H54 (cell line): ENCODE data around the gene HYKK.
A peak's percentile ranks its signal among the peaks of the same experiment; 100 is the strongest.
"Not testable (repeated sequence)": the region's sequence is repeated elsewhere in the genome, so short reads cannot be mapped to it uniquely, and the experiment has no call there.

Experiments used
- DNase-seq: peaks from one replicate; pipeline ENCODE4 v3.0.0; 2011; ENCODE audit warnings: low spot score, mixed read lengths; ENCODE audit not compliant: insufficient read length
- FAIRE-seq: peaks from 3 replicates; lab custom pipeline; 2011; peaks lifted over from hg19 to GRCh38; lab: Jason Lieb, UNC
- POLR2A ChIP-seq: IDR thresholded peaks from 2 replicates; pipeline ENCODE4 v1.6.1; 2011; ENCODE audit warnings: low read depth, mild to moderate bottlenecking, low read length

HYKK gene

DNA sequence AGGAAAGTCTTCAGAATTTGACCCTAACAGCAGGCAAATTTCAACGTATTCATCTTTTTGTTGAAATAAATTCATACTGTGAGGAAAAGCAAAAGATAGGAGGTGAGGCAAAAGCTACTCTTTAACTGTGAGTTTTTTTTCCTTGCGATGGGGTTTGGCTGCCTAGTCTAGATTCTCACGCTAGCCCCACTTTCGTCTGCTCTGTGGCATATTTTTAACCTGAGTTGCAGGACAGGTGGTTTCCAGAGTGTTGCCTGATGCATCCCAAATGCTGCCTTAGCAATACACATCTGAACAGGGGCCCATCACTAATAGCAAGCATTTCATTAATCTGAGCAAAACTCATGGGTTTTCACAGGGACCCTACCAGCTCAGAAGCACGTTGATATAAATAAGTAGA, 44.5 kb downstream of the HYKK start:
- no peak for FAIRE-seq
- DNase-seq: no peak
- no peak for TF ChIP-seq POLR2A

DNA sequence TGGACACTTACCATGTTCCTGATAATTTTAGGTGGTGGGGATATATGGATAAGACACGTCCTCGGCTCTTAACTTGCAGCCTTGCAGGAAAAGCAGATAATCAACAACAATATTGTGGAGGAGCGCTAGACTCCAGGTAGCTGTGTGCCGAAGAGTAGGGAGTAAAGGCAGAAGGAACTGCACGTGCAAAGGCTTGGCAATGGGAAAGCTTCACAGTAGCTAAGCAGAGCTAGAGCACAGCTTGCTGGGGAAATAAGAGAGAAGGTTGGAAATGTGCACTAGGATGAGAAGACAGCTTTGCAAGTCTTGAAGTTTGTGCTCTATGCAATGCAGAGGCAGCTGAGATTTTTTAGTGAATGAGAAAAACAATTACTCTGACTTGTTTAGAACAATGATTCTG, 45.2 kb downstream of the HYKK start:
- FAIRE-seq (no peak), DNase-seq (no peak)
- TF ChIP-seq POLR2A: no peak

DNA sequence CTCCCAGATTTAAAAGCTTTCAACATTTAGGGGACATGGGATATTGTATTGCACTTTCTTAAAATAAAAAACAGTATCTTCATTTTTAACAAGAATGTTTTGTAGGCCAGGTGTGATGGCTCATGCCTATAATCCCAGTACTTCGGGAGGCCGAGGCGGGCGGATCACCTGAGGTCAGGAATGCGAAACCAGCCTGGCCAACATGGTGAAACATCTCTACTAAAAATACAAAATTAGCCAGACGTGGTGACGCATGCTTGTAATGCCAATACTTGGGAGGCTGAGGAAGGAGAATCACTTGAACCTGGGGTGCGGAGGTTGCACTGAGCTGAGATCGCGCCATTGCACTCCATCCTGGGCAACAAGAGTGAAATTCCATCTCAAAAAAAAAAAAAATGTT, 52.8 kb downstream of the HYKK start:
- not testable (repeated sequence) for FAIRE-seq, DNase-seq

DNA sequence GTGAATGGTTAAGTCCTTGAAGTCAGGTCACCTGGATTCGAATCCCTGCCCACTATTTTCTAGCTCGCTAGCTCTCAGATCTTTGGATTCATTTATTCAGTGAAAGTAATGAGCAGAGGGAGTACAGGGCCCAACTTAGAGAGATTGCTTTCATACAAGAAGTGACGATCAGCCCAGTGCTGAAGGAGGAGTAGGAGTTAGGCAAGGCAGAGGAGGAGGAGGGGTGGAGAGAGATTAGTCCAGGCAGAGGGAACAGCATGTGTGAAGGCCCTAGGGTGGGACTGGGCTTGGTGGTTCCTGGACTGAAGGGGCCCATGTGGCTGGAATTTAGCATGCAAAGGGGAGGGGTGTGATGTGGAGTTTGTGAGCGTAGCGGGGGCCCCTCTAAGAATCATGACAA, 54.1 kb downstream of the HYKK start:
- TF ChIP-seq POLR2A: no peak
- DNase-seq (no peak), FAIRE-seq (no peak)

DNA sequence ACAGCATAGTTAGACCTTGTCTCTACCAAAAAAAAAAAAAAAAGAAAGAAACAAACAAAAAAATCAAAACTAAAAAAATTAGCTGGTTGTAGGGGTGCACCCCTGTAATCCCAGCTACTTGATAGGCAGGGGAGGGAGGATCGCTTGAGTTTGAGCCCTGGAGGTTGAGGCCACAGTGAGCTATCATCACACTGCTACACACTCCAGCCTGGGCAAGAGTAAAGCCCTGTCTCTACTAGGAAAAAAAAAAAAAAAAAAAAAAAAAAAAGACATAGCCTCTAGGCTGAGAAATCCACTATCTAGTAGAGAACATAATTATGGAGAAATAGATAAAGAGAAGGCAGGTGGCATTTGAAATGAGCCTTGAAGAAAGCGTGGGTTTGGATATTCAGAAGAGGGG, 55.7 kb downstream of the HYKK start:
- TF ChIP-seq POLR2A: no peak
- DNase-seq (no peak), FAIRE-seq (no peak)

DNA sequence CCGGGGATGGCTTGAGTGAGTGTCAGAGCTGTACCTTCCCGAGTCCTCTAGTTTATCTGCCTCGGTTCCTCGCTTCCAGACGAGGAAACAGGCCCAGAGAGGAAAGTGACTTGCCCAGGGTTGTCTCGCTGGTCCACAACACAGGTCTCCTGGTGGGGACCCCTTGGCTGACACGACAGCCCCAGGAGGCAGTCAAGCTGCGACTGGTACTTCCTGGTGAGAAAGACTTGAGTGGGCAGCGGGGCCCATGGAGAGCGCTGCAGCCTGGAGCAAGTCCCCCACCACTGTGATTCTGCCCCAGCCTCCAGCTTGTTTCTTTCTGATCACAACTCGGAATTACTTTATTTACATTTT, 57.3 kb downstream of the HYKK start:
- no peak for FAIRE-seq
- no peak for DNase-seq
- no peak for TF ChIP-seq POLR2A

DNA sequence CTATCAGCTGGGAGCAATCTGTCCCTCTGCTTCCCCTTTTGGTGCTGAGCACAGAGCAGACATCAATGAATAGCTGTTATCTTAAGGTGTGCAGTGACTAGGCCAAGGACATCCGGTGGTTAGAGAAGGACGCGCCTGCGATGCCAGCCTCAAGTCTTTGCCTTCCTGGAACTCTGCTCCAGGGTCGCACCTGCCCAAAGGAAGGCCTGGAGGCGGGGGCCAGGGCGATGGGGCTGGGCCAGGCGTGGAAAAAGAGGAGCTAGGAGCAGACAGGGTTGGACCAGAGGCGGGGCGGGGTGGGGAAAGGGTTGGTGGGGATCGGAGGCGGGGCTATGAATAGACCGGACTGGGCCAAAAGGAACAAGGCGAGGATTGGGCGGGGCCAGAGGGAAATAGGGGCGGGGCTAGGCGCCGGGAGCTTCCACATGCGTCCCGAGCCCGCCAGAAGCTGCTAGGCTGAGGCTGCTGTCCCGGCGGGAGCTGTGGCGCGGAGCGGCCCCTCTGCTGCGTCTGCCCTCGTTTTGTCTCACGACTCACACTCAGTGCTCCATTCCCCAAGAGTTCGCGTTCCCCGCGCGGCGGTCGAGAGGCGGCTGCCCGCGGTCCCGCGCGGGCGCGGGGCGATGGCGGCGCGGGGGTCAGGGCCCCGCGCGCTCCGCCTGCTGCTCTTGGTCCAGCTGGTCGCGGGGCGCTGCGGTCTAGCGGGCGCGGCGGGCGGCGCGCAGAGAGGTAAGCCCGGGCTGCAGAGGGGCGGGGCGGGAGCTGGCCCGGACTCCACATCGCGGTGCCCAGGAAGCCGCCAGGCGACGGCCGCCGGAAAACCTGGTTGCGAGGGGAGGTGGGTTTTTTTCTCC, 57.9 kb downstream of the HYKK start, which contains the start of gene CHRNA5:
TSS of gene CHRNA5 (plus strand) at position 424 of the 854 bp plus-strand sequence. CDS start at position 624, 200 bp downstream.
- TF ChIP-seq POLR2A: peak; percentile 94
- DNase-seq (peak; percentile 68), FAIRE-seq (peak; percentile 11)

DNA sequence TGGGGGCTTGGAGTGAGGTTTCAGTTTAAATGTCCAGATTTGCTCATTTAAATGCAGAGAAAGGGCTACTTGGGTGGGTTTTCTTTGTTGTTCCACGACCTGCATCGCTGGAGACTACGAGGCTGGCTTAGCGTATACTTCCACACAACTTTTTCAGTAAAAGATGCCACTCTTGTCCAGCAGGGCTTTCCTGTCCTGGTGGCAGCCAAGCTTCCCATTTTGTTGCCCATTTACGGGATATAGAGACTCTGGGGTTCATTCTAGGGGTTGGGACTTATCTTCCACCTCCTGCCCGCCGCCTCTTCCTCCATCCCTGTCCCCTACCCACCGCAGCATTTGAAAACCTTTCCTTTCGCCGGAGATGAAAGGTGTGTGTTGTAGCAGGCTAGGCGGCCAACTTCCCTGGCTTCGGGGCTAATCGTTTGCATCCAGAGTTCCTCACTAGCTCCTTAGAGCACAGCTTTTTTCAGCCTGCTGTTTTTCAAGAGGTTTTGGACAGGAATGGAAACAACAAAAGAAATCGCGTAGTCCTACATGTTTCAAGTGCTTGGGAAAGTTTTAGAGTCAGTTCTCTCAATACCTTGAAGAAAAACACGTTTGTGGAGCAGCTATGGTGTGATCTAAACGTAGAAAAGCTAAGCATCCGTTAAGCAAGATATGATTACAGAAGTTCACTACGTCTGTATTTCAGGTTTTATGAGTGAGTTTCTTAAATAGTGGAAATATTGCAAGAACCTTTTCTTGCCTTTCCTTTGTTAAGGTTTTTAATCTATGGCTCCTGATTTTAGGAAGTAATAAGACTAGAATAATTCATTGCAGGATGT, 58.8 kb downstream of the HYKK start:
- no peak for TF ChIP-seq POLR2A
- no peak for FAIRE-seq
- DNase-seq: peak; percentile 15

DNA sequence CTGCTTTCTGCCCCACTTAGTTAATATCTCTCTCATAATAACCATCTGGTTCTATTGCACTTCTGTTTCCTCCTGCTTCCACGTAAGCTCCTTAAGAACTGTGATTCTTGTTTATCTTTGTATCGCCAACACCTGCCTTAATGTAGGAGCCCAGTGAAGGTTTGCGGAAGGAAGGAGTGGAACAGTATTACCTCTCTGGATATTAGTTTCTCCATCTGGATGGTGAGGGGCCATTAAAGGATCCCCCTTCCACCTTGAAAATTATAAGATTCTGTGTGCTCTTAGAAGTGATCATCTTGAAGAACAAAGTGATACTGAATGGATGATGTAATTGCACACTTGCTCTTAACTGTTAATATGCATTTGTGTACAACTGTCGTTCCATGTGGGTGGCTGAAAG, 60.2 kb downstream of the HYKK start:
- no peak for TF ChIP-seq POLR2A
- FAIRE-seq: no peak
- no peak for DNase-seq

DNA sequence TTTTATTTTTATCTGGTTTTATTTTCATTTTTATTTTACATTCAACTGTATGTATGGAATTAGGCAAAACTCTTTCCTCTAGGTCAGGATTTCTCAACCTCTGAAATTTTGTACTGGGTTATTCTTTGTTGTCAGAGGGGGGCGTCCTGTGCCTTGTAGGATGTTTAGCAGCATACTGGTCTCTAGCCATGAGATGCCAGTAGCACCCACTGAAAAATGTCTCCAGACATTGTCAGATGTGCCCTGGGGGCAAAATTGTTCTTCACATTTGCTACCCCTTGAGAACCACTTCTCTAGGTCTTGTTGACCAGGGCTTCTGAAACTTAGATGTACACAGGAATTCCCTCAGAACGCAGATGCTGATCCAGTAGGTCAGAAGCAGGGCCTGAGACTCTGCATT, 63.3 kb downstream of the HYKK start:
- no peak for TF ChIP-seq POLR2A
- DNase-seq: no peak
- FAIRE-seq: no peak

DNA sequence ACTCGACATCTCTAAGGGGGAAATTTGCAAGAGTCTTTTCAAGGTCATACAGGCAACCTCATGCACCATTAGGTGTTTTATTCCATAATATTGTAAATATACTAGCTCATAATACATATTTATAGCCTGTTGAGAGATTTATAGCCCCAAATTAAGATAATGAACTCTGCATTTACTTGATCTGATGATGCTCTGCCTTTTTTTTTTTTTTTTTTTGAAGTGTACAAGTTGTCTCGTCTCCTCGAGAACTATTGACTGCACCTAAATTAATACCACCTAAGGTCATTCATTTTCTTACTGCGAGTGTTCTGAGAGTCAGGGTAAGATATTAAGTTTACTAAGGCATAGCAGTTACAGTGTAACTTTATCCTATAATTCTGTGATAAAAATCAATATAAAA, 64.0 kb downstream of the HYKK start:
- FAIRE-seq (no peak), DNase-seq (no peak)
- TF ChIP-seq POLR2A: no peak

DNA sequence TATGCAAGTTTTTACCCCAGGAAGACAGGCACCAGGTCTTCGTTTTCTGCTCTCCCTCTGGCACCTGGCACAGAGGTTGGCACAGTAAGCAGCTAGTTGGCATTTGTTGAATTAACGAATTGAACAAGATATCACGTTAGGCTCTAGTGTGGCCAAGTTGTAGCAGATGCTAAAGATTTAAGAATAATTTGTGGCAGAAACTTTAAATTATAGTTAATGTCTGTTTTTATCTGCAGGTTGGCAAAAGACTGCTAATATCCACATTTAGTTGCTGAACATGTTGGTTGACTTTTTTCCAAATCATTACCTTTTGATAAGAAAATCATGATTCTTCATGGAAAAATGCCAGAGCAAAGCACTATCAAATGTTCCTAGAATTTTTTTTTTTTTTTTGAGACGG, 66.0 kb downstream of the HYKK start:
- no peak for FAIRE-seq
- TF ChIP-seq POLR2A: no peak

DNA sequence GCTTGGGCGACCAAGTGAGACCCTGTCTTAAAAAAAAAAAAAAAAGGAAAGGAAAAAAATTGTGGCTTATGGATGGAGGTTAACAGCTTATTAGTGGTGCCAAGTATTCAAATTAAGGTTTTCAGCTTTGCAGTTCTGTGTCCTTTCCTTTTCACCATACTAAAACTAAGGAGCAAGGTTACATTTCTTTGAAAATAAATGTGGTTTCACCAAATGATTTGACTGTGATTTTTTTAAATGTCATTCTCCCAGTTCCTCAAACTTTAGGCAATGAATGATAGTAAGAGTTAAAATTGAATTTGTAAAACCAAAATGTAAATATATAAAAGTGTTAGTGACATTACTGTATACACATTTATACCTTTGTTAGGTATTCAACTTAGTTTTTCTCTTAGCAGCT, 67.6 kb downstream of the HYKK start:
- FAIRE-seq: no peak
- TF ChIP-seq POLR2A: no peak
- no peak for DNase-seq

More for the DNA sequence above, 66.0 kb downstream of the HYKK start:
- DNase-seq: no peak
